Muscle of arm (tissue), 14 donors: Measurements from ENCODE around the gene PCSK7. TPM values are rescaled to one million over a fixed set of nuclear protein-coding genes. Genes with fewer than 3 reads are reported as not detected.
"Not testable (repeated sequence)": the region's sequence is repeated elsewhere in the genome, so short reads cannot be mapped to it uniquely, and the experiment has no call there.

Source experiments
- DNase-seq: peaks from one replicate; pipeline ENCODE4 v3.0.0-alpha.2; 2013
- long read RNA-seq, 11 donors: transcript quantifications; one replicate each; lab custom pipeline, GENCODE V29; 2026
- polyA plus RNA-seq, 12 donors: library from polyadenylated mRNA; unstranded; fragments of 120-200 nt; gene quantifications; one replicate each; pipeline ENCODE4 v1.2.1, GENCODE V29; 2013; ENCODE audit not compliant: insufficient read length in 12 of 12

Gene PCSK7, protein sequence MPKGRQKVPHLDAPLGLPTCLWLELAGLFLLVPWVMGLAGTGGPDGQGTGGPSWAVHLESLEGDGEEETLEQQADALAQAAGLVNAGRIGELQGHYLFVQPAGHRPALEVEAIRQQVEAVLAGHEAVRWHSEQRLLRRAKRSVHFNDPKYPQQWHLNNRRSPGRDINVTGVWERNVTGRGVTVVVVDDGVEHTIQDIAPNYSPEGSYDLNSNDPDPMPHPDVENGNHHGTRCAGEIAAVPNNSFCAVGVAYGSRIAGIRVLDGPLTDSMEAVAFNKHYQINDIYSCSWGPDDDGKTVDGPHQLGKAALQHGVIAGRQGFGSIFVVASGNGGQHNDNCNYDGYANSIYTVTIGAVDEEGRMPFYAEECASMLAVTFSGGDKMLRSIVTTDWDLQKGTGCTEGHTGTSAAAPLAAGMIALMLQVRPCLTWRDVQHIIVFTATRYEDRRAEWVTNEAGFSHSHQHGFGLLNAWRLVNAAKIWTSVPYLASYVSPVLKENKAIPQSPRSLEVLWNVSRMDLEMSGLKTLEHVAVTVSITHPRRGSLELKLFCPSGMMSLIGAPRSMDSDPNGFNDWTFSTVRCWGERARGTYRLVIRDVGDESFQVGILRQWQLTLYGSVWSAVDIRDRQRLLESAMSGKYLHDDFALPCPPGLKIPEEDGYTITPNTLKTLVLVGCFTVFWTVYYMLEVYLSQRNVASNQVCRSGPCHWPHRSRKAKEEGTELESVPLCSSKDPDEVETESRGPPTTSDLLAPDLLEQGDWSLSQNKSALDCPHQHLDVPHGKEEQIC
- polyA plus RNA-seq, result 10 to 100 TPM; 17.1 to 58.7 (median 27.3) TPM
- long read RNA-seq, donor 1, full-length matches to known transcripts, result 2 of 2 reads
- long read RNA-seq, donor 1, partial matches to known transcripts, result 0 of 2 reads
- long read RNA-seq, donor 1, other reads (novel, unspliced or antisense), result 0 of 2 reads
- long read RNA-seq, donor 2, full-length matches to known transcripts, result 8 of 211 reads
- long read RNA-seq, donor 2, partial matches to known transcripts, result 140 of 211 reads
- long read RNA-seq, donor 2, other reads (novel, unspliced or antisense), result 63 of 211 reads
- long read RNA-seq, donor 3, result 0 reads
- long read RNA-seq, donor 4, result 0 reads
- long read RNA-seq, donor 5, result 0 reads
- long read RNA-seq, donor 6, full-length matches to known transcripts, result 2 of 2 reads
- long read RNA-seq, donor 6, partial matches to known transcripts, result 0 of 2 reads
- long read RNA-seq, donor 6, other reads (novel, unspliced or antisense), result 0 of 2 reads
- long read RNA-seq, donor 7, full-length matches to known transcripts, result 3 of 26 reads
- long read RNA-seq, donor 7, partial matches to known transcripts, result 0 of 26 reads
- long read RNA-seq, donor 7, other reads (novel, unspliced or antisense), result 23 of 26 reads
- long read RNA-seq, donor 8, full-length matches to known transcripts, result 4 of 4 reads
- long read RNA-seq, donor 8, partial matches to known transcripts, result 0 of 4 reads
- long read RNA-seq, donor 8, other reads (novel, unspliced or antisense), result 0 of 4 reads
- long read RNA-seq, donor 9, full-length matches to known transcripts, result 1 of 1 reads
- long read RNA-seq, donor 9, partial matches to known transcripts, result 0 of 1 reads
- long read RNA-seq, donor 9, other reads (novel, unspliced or antisense), result 0 of 1 reads
- long read RNA-seq, donor 10, full-length matches to known transcripts, result 1 of 1 reads
- long read RNA-seq, donor 10, partial matches to known transcripts, result 0 of 1 reads
- long read RNA-seq, donor 10, other reads (novel, unspliced or antisense), result 0 of 1 reads
- long read RNA-seq, donor 11, full-length matches to known transcripts, result 3 of 3 reads
- long read RNA-seq, donor 11, partial matches to known transcripts, result 0 of 3 reads
- long read RNA-seq, donor 11, other reads (novel, unspliced or antisense), result 0 of 3 reads

DNA sequence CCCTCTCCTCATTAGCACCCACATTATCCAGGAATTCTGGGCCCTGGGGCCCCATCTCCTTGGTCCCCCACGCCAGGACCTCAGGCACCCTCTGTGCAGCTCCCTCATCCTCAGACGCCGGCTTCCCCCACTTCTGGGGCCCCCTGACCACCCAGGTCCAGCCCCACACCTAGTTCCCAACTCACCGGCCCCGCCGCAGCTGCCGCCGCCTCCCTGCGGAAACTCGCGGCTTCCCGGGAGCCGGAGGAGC is at the start of gene PCSK7:
TSS of gene PCSK7 (minus strand) at position 232 of the 250 bp plus-strand sequence. CDS start 2,229 bp downstream, outside the sequence.
- DNase-seq, result no peak

GRCh38 chr11:117281159-117281558 is 49.3 kb upstream of the PCSK7 start:
- DNase-seq, result no peak

DNA sequence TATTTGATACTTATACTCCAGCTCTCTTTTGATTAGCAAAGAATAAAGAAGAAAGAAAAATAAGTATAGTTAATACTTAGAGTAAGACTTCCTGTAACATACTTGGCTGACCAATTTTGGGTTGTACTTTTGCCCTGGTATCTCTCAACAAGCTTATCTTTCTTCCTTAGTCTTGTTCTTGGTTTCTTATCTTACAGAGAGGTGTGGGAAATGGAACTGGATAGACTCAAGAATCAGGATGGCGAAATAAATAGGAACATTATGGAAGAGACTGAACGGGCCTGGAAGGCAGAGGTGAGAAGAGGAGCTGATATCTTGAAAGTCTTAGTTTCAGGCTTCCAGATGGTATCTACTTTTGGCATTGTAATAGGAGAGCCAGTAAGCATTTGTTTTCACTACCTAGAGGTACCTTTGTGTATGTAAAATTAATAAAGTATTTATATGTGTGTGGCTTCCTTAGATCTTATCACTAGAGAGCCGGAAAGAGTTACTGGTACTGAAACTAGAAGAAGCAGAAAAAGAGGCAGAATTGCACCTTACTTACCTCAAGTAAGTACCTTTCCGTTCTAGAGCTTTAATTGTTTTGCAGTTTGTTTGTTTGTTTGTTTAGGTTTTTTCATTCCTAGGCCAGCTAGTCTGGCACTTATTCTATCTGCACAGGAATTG is 48.0 kb upstream of the PCSK7 start:
- no peak for DNase-seq

GRCh38 chr11:117278347-117278746 is 46.5 kb upstream of the PCSK7 start:
- no peak for DNase-seq

- DNase-seq, result no peak
Measured at GRCh38 chr11:117273550-117274289, 41.8 kb upstream of the PCSK7 start.

GRCh38 chr11:117272175-117272574 is 40.3 kb upstream of the PCSK7 start:
- not testable (repeated sequence) for DNase-seq

DNA sequence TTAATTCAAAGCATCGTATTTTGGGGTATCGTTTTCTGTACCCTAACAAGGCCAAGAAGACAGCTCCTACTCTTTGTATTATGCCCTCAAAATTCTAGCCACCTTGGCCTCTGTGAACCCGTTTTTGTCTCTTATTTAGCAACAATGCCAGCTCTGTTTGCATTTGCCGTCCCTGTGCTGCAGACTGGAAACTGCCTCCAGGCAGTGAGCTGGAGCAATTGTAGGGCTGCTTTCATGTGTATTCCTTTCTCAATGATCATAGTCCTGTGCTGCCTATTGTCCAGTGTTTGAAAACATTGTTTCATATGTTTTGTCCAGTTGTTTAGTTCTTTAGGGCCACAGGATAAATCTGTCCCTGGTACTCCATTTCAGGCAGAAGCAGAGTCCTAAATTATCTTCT is 39.3 kb upstream of the PCSK7 start:
- no peak for DNase-seq

DNA sequence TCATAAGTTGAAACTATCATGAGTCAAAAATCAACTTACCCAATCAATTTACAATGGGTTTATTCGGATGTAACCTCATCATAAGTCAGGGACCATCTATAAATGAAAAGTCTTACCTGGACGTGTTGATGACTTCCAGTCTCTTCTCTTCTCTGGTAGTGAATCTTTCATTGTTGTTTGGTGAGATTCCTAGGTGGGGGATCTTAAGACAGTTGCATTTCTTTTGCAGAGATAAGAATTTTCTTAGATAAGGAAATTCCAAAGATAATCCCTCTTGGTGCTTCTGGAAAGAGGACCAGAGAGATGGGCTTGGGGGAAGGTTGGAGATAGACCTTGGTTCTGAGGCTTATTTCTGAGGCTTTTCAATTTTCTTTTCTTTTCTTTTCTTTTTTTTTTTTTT is 38.0 kb upstream of the PCSK7 start:
- DNase-seq, result no peak

DNA sequence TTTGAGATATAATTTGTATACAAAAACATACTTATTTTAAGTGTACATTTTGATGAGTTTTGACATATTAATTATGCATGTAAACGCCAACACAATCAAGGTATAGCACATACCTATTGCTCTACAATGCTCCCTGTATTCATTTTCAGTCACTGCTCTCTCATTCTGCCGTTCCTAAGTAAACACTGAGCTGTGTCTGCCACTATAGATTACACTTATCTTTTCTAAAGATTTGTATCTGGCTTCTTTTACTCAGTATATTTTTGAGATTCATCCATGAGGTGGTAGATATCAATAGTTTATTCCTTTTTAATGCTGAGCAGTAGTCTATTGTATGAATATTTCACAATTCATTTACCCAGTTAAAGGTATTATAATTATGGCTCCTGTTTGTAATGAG is 33.9 kb upstream of the PCSK7 start:
- DNase-seq, result no peak

DNA sequence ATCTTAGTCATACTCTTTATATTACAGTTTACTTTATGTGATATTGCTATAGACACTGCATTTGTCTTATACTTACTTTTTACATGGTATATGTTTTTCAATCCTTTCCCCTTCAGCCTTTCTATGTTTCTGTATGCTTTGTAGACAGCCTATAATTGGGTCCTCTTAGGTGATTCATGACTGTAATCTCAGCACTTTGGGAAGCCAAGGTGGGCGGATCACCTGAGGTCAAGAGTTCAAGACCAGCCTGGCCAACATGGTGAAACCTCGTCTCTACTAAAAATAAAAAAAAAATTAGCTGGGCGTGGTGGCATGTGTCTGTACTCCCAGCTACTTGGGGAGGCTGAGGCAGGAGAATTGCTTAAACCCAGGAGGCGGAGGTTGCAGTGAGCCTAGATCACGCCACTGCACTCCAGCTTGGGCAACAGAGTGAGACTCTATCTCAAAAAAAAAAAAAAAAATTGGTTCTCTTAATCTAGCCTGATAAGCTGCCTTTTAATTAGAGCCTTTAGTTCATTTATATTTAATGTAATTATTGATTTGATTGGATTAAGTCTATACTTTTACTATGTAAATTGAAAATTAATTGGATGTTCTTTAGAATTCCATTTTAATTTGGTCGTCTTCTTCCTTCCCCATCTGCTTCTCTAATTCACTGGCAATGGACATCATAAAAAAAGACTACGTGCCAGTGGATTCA is 32.9 kb upstream of the PCSK7 start:
- DNase-seq, result not testable (repeated sequence)

- no peak for DNase-seq
Measured at GRCh38 chr11:117259417-117259816, 27.5 kb upstream of the PCSK7 start.

- DNase-seq, result no peak
Measured at GRCh38 chr11:117258576-117258975, 26.7 kb upstream of the PCSK7 start.

GRCh38 chr11:117256573-117256972 is 24.7 kb upstream of the PCSK7 start:
- DNase-seq, result no peak

- no peak for DNase-seq
Measured at GRCh38 chr11:117255966-117256365, 24.1 kb upstream of the PCSK7 start.

DNA sequence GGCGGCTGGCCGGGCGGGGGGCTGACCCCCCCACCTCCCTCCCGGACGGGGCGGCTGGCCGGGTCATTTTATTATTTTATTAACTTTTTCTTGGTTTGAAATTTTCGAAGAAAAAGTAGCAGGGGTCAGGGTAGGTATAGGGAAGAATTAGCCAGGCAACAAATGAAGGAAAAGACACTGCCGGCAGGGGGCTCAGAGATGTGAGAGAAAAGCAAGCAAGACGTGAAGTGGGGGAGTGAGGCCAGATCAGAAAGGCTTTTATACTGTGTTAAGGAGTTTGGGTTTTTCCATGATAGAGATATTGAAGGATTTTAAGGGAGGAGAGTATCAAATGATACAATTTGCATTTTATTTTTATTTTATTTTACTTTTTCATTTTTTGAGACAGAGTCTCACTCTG is 19.6 kb upstream of the PCSK7 start:
- no peak for DNase-seq

GRCh38 chr11:117249571-117249970 is 17.7 kb upstream of the PCSK7 start:
- no peak for DNase-seq

- no peak for DNase-seq
Measured at GRCh38 chr11:117248341-117248740, 16.5 kb upstream of the PCSK7 start.

GRCh38 chr11:117239295-117239694 is 7.4 kb upstream of the PCSK7 start:
- DNase-seq, result no peak

DNA sequence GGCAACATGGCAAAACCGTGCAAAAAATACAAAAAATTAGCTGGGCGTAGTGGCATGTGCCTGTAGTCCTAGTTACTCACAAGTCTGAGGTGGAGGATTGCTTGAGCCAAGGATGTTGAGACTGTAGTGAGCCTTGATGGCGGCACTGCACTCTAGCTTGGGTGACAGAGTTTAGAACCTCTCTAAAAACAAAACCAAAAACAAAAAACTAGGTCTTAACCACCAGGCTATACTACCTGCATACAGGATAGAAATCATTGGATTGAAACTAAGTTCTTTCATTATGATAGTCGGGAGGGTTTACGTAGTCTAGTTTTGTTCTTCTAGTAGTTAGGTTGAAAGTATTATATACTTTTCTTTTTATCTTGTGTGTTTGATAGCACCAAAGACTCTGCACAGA is 6.3 kb upstream of the PCSK7 start:
- no peak for DNase-seq
